ENCODE measurements around the gene BPI.

DNA sequence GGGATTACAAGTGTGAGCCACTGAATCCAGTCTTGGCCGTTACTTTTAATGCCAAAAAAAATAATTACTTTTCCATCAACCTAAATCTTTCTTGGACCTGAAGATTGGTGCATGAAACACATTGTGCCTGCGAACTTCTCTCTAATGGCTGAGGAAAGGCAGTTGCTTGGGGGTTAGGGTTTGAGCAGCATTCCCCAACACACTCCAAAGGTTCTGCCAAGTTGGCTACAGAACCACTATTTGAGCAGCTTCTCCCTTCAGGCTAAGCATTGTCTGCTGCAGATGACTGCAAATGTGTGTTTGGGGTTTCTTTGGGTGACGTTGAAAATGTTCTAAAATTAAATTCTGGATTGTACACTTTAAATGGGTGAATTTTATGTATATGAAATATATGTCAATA, 36.0 kb downstream of the BPI start:
- TF ChIP-seq, protein P1, sequence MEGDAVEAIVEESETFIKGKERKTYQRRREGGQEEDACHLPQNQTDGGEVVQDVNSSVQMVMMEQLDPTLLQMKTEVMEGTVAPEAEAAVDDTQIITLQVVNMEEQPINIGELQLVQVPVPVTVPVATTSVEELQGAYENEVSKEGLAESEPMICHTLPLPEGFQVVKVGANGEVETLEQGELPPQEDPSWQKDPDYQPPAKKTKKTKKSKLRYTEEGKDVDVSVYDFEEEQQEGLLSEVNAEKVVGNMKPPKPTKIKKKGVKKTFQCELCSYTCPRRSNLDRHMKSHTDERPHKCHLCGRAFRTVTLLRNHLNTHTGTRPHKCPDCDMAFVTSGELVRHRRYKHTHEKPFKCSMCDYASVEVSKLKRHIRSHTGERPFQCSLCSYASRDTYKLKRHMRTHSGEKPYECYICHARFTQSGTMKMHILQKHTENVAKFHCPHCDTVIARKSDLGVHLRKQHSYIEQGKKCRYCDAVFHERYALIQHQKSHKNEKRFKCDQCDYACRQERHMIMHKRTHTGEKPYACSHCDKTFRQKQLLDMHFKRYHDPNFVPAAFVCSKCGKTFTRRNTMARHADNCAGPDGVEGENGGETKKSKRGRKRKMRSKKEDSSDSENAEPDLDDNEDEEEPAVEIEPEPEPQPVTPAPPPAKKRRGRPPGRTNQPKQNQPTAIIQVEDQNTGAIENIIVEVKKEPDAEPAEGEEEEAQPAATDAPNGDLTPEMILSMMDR (IDR thresholded peaks at IDR 0.05; ENCODE audit: low read depth, low read length), result no peak
- no peak for TF ChIP-seq EZH2phosphoT487 (IDR thresholded peaks at IDR 0.05; ENCODE audit: low read depth)
